ENCODE results near the gene NMNAT2. TPM values are rescaled to one million over a fixed set of nuclear protein-coding genes. Genes with fewer than 3 reads are reported as not detected.

Gene NMNAT2
- total RNA-seq, 1 experiment from 2014 or later, result 4.7 TPM

GRCh38 chr1:183288583-183288982, 129.6 kb downstream of the NMNAT2 start:
- H3K9me3 Mint-ChIP-seq (ENCODE audit: unreplicated experiment), result no peaks in the 10 kb centered on the region
- no TSS peak for BruUV-seq (replicated peaks)
- no peak for TF ChIP-seq CTCF (IDR thresholded peaks at IDR 0.05; ENCODE audit: unreplicated experiment)
- no peaks in the 10 kb centered on the region for H3K27me3 Mint-ChIP-seq (ENCODE audit: insufficient read depth, unreplicated experiment)
- ChIA-PET POLR2A (no interaction called here), CTCF (interaction anchor here (2.5 to 3.0 kb wide), 2 partner anchors 26 to 30 kb away, joined by 8 to 12 read pairs; no protein-coding TSS in a partner anchor)
- peaks cover 13% of the 10 kb centered on the region for H3K4me1 Mint-ChIP-seq (ENCODE audit: insufficient read depth, unreplicated experiment)
- H3K4me3 Mint-ChIP-seq (ENCODE audit: unreplicated experiment), result no peak overlapping the region
- H3K36me3 Mint-ChIP-seq (ENCODE audit: insufficient read depth, unreplicated experiment), result no peaks in the 10 kb centered on the region
- H3K27ac Mint-ChIP-seq (ENCODE audit: low read depth, unreplicated experiment), result no peak overlapping the region
- no peak for DNase-seq (ENCODE audit: unreplicated experiment)
- intact Hi-C loops (cut with micrococcal nuclease), result no loop called here

GRCh38 chr1:183287191-183287675, 130.9 kb downstream of the NMNAT2 start:
- intact Hi-C loops (cut with micrococcal nuclease), result no loop called here
- POLR2A ChIA-PET, result interaction anchor here (0.5 to 0.7 kb wide), 2 partner anchors 24 to 381 kb away, joined by 3 read pairs; no protein-coding TSS in a partner anchor
- no peak for DNase-seq (ENCODE audit: unreplicated experiment)
- no peaks in the 10 kb centered on the region for H3K36me3 Mint-ChIP-seq (ENCODE audit: insufficient read depth, unreplicated experiment)
- BruUV-seq (replicated peaks), result no TSS peak
- CTCF ChIA-PET, result interaction anchor here (1.4 to 3.0 kb wide), 4 partner anchors 11 to 31 kb away, joined by 3 to 12 read pairs (median 6); no protein-coding TSS in a partner anchor
- no peaks in the 10 kb centered on the region for H3K9me3 Mint-ChIP-seq (ENCODE audit: unreplicated experiment)
- no peak overlapping the region for H3K4me3 Mint-ChIP-seq (ENCODE audit: unreplicated experiment)
- H3K27ac Mint-ChIP-seq (ENCODE audit: low read depth, unreplicated experiment), result no peak overlapping the region
- TF ChIP-seq CTCF (IDR thresholded peaks at IDR 0.05; ENCODE audit: unreplicated experiment), result no peak
- no peaks in the 10 kb centered on the region for H3K27me3 Mint-ChIP-seq (ENCODE audit: insufficient read depth, unreplicated experiment)
- H3K4me1 Mint-ChIP-seq (ENCODE audit: insufficient read depth, unreplicated experiment), result peaks cover 25% of the 10 kb centered on the region

GRCh38 chr1:183285746-183286145, 132.4 kb downstream of the NMNAT2 start:
- Mint-ChIP-seq H3K36me3 (ENCODE audit: insufficient read depth, unreplicated experiment) (no peaks in the 10 kb centered on the region), H3K4me3 (ENCODE audit: unreplicated experiment) (no peak overlapping the region), H3K27me3 (ENCODE audit: insufficient read depth, unreplicated experiment) (no peaks in the 10 kb centered on the region), H3K4me1 (ENCODE audit: insufficient read depth, unreplicated experiment) (peaks cover 30% of the 10 kb centered on the region), H3K9me3 (ENCODE audit: unreplicated experiment) (no peaks in the 10 kb centered on the region), H3K27ac (ENCODE audit: low read depth, unreplicated experiment) (no peak overlapping the region)
- intact Hi-C loops (cut with micrococcal nuclease), result no loop called here
- no peak for DNase-seq (ENCODE audit: unreplicated experiment)
- no TSS peak for BruUV-seq (replicated peaks)
- ChIA-PET CTCF (interaction anchor here (0.6 to 1.2 kb wide), 4 partner anchors 8 to 213 kb away, joined by 3 to 5 read pairs (median 4); no protein-coding TSS in a partner anchor), POLR2A (interaction anchor here (0.7 kb wide), 1 partner anchor 15 kb away, joined by 3 read pairs; no protein-coding TSS in a partner anchor)
- no peak for TF ChIP-seq CTCF (IDR thresholded peaks at IDR 0.05; ENCODE audit: unreplicated experiment)

GRCh38 chr1:183285256-183285655, 132.9 kb downstream of the NMNAT2 start:
- no peak overlapping the region for H3K27ac Mint-ChIP-seq (ENCODE audit: low read depth, unreplicated experiment)
- no peak for TF ChIP-seq CTCF (IDR thresholded peaks at IDR 0.05; ENCODE audit: unreplicated experiment)
- DNase-seq (ENCODE audit: unreplicated experiment), result no peak
- peaks cover 30% of the 10 kb centered on the region for H3K4me1 Mint-ChIP-seq (ENCODE audit: insufficient read depth, unreplicated experiment)
- no TSS peak for BruUV-seq (replicated peaks)
- H3K27me3 Mint-ChIP-seq (ENCODE audit: insufficient read depth, unreplicated experiment), result no peaks in the 10 kb centered on the region
- ChIA-PET CTCF (interaction anchor here (0.6 to 1.2 kb wide), 4 partner anchors 9 to 212 kb away, joined by 3 to 5 read pairs (median 4); no protein-coding TSS in a partner anchor), POLR2A (interaction anchor here (0.7 kb wide), 1 partner anchor 15 kb away, joined by 3 read pairs; no protein-coding TSS in a partner anchor)
- intact Hi-C loops (cut with micrococcal nuclease), result no loop called here
- H3K36me3 Mint-ChIP-seq (ENCODE audit: insufficient read depth, unreplicated experiment), result no peaks in the 10 kb centered on the region
- no peaks in the 10 kb centered on the region for H3K9me3 Mint-ChIP-seq (ENCODE audit: unreplicated experiment)
- H3K4me3 Mint-ChIP-seq (ENCODE audit: unreplicated experiment), result no peak overlapping the region

Measured in MCF 10A (cell line).